Vagina (tissue), 2 donors: Measurements from ENCODE around the gene PDCD1LG2.
"Not testable (repeated sequence)": the region's sequence is repeated elsewhere in the genome, so short reads cannot be mapped to it uniquely, and the experiment has no call there.

Experiments used
- POLR2AphosphoS5 ChIP-seq, 2 donors: sonication (generic); formaldehyde crosslinking; IDR thresholded peaks; one replicate each; pipeline ENCODE4 v1.9.0; 2017; ENCODE audit warnings: antibody characterized with exemption in 2 of 2, mild to moderate bottlenecking in 2 of 2, low read depth in 1 of 2; ENCODE audit not compliant: insufficient read depth in 1 of 2
- TF ChIP-seq, protein P1 (sequence below), 3 experiments: fragments of 450-650 bp in 2 of 3; fragments of 200-600 bp in 1 of 3; sonication (generic) in 1 of 3; IDR thresholded peaks; one replicate each; pipeline ENCODE4 v1.5.1; 2017 to 2019; ENCODE audit warnings: antibody characterized with exemption in 3 of 3, mild to moderate bottlenecking in 2 of 3, moderate library complexity in 2 of 3

GRCh38 chr9:5464831-5465330 is 45.5 kb upstream of the PDCD1LG2 start:
- TF ChIP-seq, protein P1, sequence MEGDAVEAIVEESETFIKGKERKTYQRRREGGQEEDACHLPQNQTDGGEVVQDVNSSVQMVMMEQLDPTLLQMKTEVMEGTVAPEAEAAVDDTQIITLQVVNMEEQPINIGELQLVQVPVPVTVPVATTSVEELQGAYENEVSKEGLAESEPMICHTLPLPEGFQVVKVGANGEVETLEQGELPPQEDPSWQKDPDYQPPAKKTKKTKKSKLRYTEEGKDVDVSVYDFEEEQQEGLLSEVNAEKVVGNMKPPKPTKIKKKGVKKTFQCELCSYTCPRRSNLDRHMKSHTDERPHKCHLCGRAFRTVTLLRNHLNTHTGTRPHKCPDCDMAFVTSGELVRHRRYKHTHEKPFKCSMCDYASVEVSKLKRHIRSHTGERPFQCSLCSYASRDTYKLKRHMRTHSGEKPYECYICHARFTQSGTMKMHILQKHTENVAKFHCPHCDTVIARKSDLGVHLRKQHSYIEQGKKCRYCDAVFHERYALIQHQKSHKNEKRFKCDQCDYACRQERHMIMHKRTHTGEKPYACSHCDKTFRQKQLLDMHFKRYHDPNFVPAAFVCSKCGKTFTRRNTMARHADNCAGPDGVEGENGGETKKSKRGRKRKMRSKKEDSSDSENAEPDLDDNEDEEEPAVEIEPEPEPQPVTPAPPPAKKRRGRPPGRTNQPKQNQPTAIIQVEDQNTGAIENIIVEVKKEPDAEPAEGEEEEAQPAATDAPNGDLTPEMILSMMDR (IDR thresholded peaks at IDR 0.05) = not testable (repeated sequence)
- not testable (repeated sequence) for TF ChIP-seq POLR2AphosphoS5 (IDR thresholded peaks at IDR 0.05; ENCODE audit: insufficient read depth in 1 of 2, low read depth in 1 of 2)
